Measurements from ENCODE around the gene DPYSL4.
"Not testable (repeated sequence)": the region's sequence is repeated elsewhere in the genome, so short reads cannot be mapped to it uniquely, and the experiment has no call there.

DPYSL4 gene

DNA sequence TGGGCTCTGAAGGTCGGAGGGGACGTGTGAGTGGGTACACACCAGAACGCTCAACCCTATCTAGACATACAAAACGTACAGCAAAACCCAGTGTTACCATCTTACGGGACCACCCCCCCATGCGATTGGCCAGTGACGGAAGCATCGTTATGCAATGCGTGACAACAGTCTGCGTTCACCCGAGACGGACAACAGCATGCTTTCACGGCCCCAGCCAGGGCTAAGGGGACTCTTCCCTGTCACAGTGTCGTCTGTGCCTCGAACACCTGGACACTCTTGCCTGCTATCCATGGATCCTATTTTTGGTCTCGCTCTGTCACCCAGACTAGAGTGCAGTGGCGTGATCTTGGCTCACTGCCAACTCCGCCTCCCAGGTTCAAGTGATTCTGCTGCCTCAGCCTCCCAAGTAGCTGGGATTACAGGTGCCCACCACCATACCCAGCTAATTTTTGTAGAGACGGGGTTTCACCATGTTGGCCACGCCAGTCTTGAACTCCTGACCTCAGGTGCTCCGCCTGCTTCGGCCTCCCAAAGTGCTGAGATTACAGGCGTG lies 23.3 kb downstream of the DPYSL4 start:
- DNase-seq (ENCODE audit: low read depth, low spot score), result no peak
- H3K9me3 ChIP-seq (ENCODE audit: control insufficient read depth, insufficient read depth, low read length), result no peaks in the 10 kb centered on the region; the same call in 1 of the 2 replicates
- H3K36me3 ChIP-seq (ENCODE audit: control insufficient read depth, insufficient read depth, low read length), result no peaks in the 10 kb centered on the region; the same call in 1 of the 2 replicates
- no peak overlapping the region for H3K27ac ChIP-seq (ENCODE audit: low read length)
- WGBS (ENCODE audit: insufficient coverage, insufficient read length), result no CpG with 5 or more reads among the region's 23 CpGs
- no peaks in the 10 kb centered on the region for H3K27me3 ChIP-seq (ENCODE audit: control insufficient read depth, insufficient read depth, low read length)
- H3K4me3 ChIP-seq (ENCODE audit: low read length), result no peak overlapping the region
- no peaks in the 10 kb centered on the region for H3K4me1 ChIP-seq (ENCODE audit: control insufficient read depth, insufficient read depth, low read length)

GRCh38 chr10:132210766-132211165 lies 24.0 kb downstream of the DPYSL4 start:
- H3K36me3 ChIP-seq (ENCODE audit: control insufficient read depth, insufficient read depth, low read length), result no peaks in the 10 kb centered on the region; the same call in 1 of the 2 replicates
- H3K4me3 ChIP-seq (ENCODE audit: low read length), result no peak overlapping the region
- no peaks in the 10 kb centered on the region for H3K27me3 ChIP-seq (ENCODE audit: control insufficient read depth, insufficient read depth, low read length)
- DNase-seq (ENCODE audit: low read depth, low spot score), result no peak
- no peak overlapping the region for H3K27ac ChIP-seq (ENCODE audit: low read length)
- H3K4me1 ChIP-seq (ENCODE audit: control insufficient read depth, insufficient read depth, low read length), result no peaks in the 10 kb centered on the region
- no peaks in the 10 kb centered on the region; the same call in 1 of the 2 replicates for H3K9me3 ChIP-seq (ENCODE audit: control insufficient read depth, insufficient read depth, low read length)
- WGBS (ENCODE audit: insufficient coverage, insufficient read length), result no CpG with 5 or more reads among the region's 14 CpGs

GRCh38 chr10:132211246-132211645 lies 24.5 kb downstream of the DPYSL4 start:
- WGBS (ENCODE audit: insufficient coverage, insufficient read length), result no CpG with 5 or more reads among the region's 14 CpGs
- DNase-seq (ENCODE audit: low read depth, low spot score), result no peak
- no peak overlapping the region for H3K27ac ChIP-seq (ENCODE audit: low read length)
- no peaks in the 10 kb centered on the region; the same call in 1 of the 2 replicates for H3K9me3 ChIP-seq (ENCODE audit: control insufficient read depth, insufficient read depth, low read length)
- H3K36me3 ChIP-seq (ENCODE audit: control insufficient read depth, insufficient read depth, low read length), result no peaks in the 10 kb centered on the region
- H3K4me1 ChIP-seq (ENCODE audit: control insufficient read depth, insufficient read depth, low read length), result no peaks in the 10 kb centered on the region
- H3K4me3 ChIP-seq (ENCODE audit: low read length), result no peak overlapping the region
- no peaks in the 10 kb centered on the region for H3K27me3 ChIP-seq (ENCODE audit: control insufficient read depth, insufficient read depth, low read length)

GRCh38 chr10:132212816-132213215 lies 26.1 kb downstream of the DPYSL4 start:
- H3K36me3 ChIP-seq (ENCODE audit: control insufficient read depth, insufficient read depth, low read length), result no peaks in the 10 kb centered on the region
- H3K9me3 ChIP-seq (ENCODE audit: control insufficient read depth, insufficient read depth, low read length), result no peaks in the 10 kb centered on the region; the same call in 1 of the 2 replicates
- no peak overlapping the region for H3K4me3 ChIP-seq (ENCODE audit: low read length)
- WGBS (ENCODE audit: insufficient coverage, insufficient read length), result no CpG with 5 or more reads among the region's 9 CpGs
- no peak overlapping the region for H3K27ac ChIP-seq (ENCODE audit: low read length)
- H3K27me3 ChIP-seq (ENCODE audit: control insufficient read depth, insufficient read depth, low read length), result no peaks in the 10 kb centered on the region
- DNase-seq (ENCODE audit: low read depth, low spot score), result no peak
- H3K4me1 ChIP-seq (ENCODE audit: control insufficient read depth, insufficient read depth, low read length), result no peaks in the 10 kb centered on the region

- no peak for DNase-seq (ENCODE audit: low read depth, low spot score)
- H3K36me3 ChIP-seq (ENCODE audit: control insufficient read depth, insufficient read depth, low read length), result no peaks in the 10 kb centered on the region
- H3K27me3 ChIP-seq (ENCODE audit: control insufficient read depth, insufficient read depth, low read length), result no peaks in the 10 kb centered on the region
- no peaks in the 10 kb centered on the region; the same call in 1 of the 2 replicates for H3K9me3 ChIP-seq (ENCODE audit: control insufficient read depth, insufficient read depth, low read length)
- no CpG with 5 or more reads among the region's 4 CpGs for WGBS (ENCODE audit: insufficient coverage, insufficient read length)
- H3K4me3 ChIP-seq (ENCODE audit: low read length), result no peak overlapping the region
- no peaks in the 10 kb centered on the region for H3K4me1 ChIP-seq (ENCODE audit: control insufficient read depth, insufficient read depth, low read length)
- no peak overlapping the region for H3K27ac ChIP-seq (ENCODE audit: low read length)
Observed at GRCh38 chr10:132213917-132214316, 27.2 kb downstream of the DPYSL4 start.

- no CpG with 5 or more reads among the region's 3 CpGs for WGBS (ENCODE audit: insufficient coverage, insufficient read length)
- H3K36me3 ChIP-seq (ENCODE audit: control insufficient read depth, insufficient read depth, low read length); H3K4me1 ChIP-seq (ENCODE audit: control insufficient read depth, insufficient read depth, low read length); H3K4me3 ChIP-seq (ENCODE audit: low read length); H3K9me3 ChIP-seq (ENCODE audit: control insufficient read depth, insufficient read depth, low read length); H3K27me3 ChIP-seq (ENCODE audit: control insufficient read depth, insufficient read depth, low read length); H3K27ac ChIP-seq (ENCODE audit: low read length); DNase-seq (ENCODE audit: low read depth, low spot score): not testable (repeated sequence)
Observed at GRCh38 chr10:132216441-132216840, 29.7 kb downstream of the DPYSL4 start.

DNA sequence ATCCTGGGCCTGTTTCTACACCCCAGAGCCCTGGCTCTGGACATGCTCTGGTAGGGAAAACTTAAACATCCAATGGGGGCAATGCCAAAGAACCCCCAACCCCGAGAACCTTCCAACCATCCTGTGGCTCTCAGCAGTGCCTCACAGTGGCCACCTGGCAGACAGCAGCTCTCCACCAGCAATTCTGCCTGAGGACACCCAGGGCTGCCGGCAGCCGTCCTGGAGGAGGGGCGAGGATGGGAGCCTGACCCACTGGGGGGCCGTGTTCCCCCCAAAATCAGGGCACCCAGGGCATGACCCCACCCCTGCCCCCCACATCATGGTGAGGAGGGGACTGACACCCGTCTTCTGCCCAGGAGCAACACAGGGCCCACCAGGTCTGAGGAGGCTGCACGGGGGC lies 32.7 kb downstream of the DPYSL4 start:
- H3K9me3 ChIP-seq (ENCODE audit: control insufficient read depth, insufficient read depth, low read length), result no peaks in the 10 kb centered on the region; the same call in 1 of the 2 replicates
- 0 out of 2 replicates have a peak, but pooled peaks cover 1% of the 10 kb centered on the region for H3K4me1 ChIP-seq (ENCODE audit: control insufficient read depth, insufficient read depth, low read length)
- no peak overlapping the region for H3K4me3 ChIP-seq (ENCODE audit: low read length)
- no peaks in the 10 kb centered on the region for H3K27me3 ChIP-seq (ENCODE audit: control insufficient read depth, insufficient read depth, low read length)
- no peak overlapping the region for H3K27ac ChIP-seq (ENCODE audit: low read length)
- DNase-seq (ENCODE audit: low read depth, low spot score), result no peak
- no peaks in the 10 kb centered on the region; the same call in 1 of the 2 replicates for H3K36me3 ChIP-seq (ENCODE audit: control insufficient read depth, insufficient read depth, low read length)
- WGBS (ENCODE audit: insufficient coverage, insufficient read length), result no CpG with 5 or more reads among the region's 7 CpGs

GRCh38 chr10:132220061-132220460 lies 33.3 kb downstream of the DPYSL4 start:
- H3K4me3 ChIP-seq (ENCODE audit: low read length), result no peak overlapping the region
- no CpG with 5 or more reads among the region's 9 CpGs for WGBS (ENCODE audit: insufficient coverage, insufficient read length)
- 0 out of 2 replicates have a peak, but pooled peaks cover 1% of the 10 kb centered on the region for H3K4me1 ChIP-seq (ENCODE audit: control insufficient read depth, insufficient read depth, low read length)
- no peak overlapping the region for H3K27ac ChIP-seq (ENCODE audit: low read length)
- no peaks in the 10 kb centered on the region; the same call in 1 of the 2 replicates for H3K36me3 ChIP-seq (ENCODE audit: control insufficient read depth, insufficient read depth, low read length)
- no peaks in the 10 kb centered on the region; the same call in 1 of the 2 replicates for H3K9me3 ChIP-seq (ENCODE audit: control insufficient read depth, insufficient read depth, low read length)
- H3K27me3 ChIP-seq (ENCODE audit: control insufficient read depth, insufficient read depth, low read length), result no peaks in the 10 kb centered on the region
- no peak for DNase-seq (ENCODE audit: low read depth, low spot score)

DNA sequence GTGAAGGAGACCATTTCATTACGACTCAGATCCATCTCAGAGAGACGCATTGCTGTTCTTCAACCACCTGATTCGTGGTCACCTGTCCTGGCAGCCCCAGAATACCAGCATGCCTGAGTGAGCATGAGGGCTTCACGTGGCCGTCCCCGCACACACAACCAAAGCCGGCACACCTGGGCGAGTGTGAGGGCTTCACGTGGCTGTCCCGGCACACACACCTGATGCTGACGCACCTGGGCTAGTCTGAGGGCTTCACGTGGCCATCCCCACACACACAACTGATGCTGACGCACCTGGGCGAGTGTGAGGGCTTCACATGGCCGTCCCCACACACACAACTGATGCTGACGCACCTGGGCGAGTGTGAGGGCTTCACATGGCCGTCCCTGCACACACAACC lies 34.2 kb downstream of the DPYSL4 start:
- H3K4me1 ChIP-seq (ENCODE audit: control insufficient read depth, insufficient read depth, low read length); DNase-seq (ENCODE audit: low read depth, low spot score); H3K4me3 ChIP-seq (ENCODE audit: low read length); H3K27ac ChIP-seq (ENCODE audit: low read length); H3K27me3 ChIP-seq (ENCODE audit: control insufficient read depth, insufficient read depth, low read length); H3K36me3 ChIP-seq (ENCODE audit: control insufficient read depth, insufficient read depth, low read length); H3K9me3 ChIP-seq (ENCODE audit: control insufficient read depth, insufficient read depth, low read length): not testable (repeated sequence)
- no CpG with 5 or more reads among the region's 18 CpGs for WGBS (ENCODE audit: insufficient coverage, insufficient read length)

DNA sequence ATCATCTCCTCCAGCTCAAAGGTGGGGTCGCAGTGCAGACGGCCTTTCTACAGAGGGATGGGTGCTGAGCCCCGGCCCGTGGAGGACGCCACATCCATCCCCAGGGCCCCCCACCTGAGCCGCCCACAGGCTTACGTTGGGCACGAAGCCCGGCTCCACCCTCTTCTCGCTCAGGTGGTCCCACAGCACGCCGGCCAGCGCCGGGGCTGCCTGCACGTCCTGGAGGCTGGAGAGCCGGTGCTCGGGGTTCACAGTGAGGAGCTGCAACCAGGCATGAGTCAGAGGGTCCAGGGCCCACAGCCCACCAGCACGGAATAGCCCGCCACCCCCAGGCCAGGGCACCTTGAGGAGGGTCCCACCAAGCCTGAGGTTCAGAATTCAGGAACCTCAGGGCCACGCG lies 36.0 kb downstream of the DPYSL4 start:
- WGBS (ENCODE audit: insufficient coverage, insufficient read length), result no CpG with 5 or more reads among the region's 21 CpGs
- 0 out of 2 replicates have a peak, but pooled peaks cover 1% of the 10 kb centered on the region for H3K4me1 ChIP-seq (ENCODE audit: control insufficient read depth, insufficient read depth, low read length)
- H3K27me3 ChIP-seq (ENCODE audit: control insufficient read depth, insufficient read depth, low read length), result no peaks in the 10 kb centered on the region
- H3K4me3 ChIP-seq (ENCODE audit: low read length), result no peak overlapping the region
- no peaks in the 10 kb centered on the region; the same call in 1 of the 2 replicates for H3K36me3 ChIP-seq (ENCODE audit: control insufficient read depth, insufficient read depth, low read length)
- no peaks in the 10 kb centered on the region for H3K9me3 ChIP-seq (ENCODE audit: control insufficient read depth, insufficient read depth, low read length)
- DNase-seq (ENCODE audit: low read depth, low spot score), result no peak
- H3K27ac ChIP-seq (ENCODE audit: low read length), result no peak overlapping the region

GRCh38 chr10:132223156-132223590 lies 36.4 kb downstream of the DPYSL4 start:
- no peaks in the 10 kb centered on the region for H3K9me3 ChIP-seq (ENCODE audit: control insufficient read depth, insufficient read depth, low read length)
- WGBS (ENCODE audit: insufficient coverage, insufficient read length), result no CpG with 5 or more reads among the region's 16 CpGs
- no peaks in the 10 kb centered on the region for H3K27me3 ChIP-seq (ENCODE audit: control insufficient read depth, insufficient read depth, low read length)
- no peak overlapping the region for H3K27ac ChIP-seq (ENCODE audit: low read length)
- no peak overlapping the region for H3K4me3 ChIP-seq (ENCODE audit: low read length)
- H3K4me1 ChIP-seq (ENCODE audit: control insufficient read depth, insufficient read depth, low read length), result 0 out of 2 replicates have a peak, but pooled peaks cover 1% of the 10 kb centered on the region
- no peaks in the 10 kb centered on the region; the same call in 1 of the 2 replicates for H3K36me3 ChIP-seq (ENCODE audit: control insufficient read depth, insufficient read depth, low read length)
- peak; percentile 47 for DNase-seq (ENCODE audit: low read depth, low spot score)

Measured in iPS DF 6.9 (cell line).